Activated gamma-delta T cell treated with anti-CD3 and anti-CD28 coated beads, Interleukin-2, amount 50 U/mL, for 16 hours (primary cell): Measurements from ENCODE around the gene KRTAP12-1.

Experiments
- DNase-seq: peaks from one replicate; pipeline ENCODE4 v3.0.0-alpha.2; 2020; ENCODE audit warnings: low read depth

The KRTAP12-1 gene

GRCh38 chr21:44711327-44712202, 29.6 kb upstream of the KRTAP12-1 start, which contains the start of gene TSPEAR:
TSPEAR (minus strand) TSS chr21:44711572; CDS start chr21:44711514, 58 bp downstream.
- no peak for DNase-seq

- no peak for DNase-seq
These were observed 28.9 kb upstream of the KRTAP12-1 start for GRCh38 chr21:44710756-44711326.

GRCh38 chr21:44710294-44710665, 28.3 kb upstream of the KRTAP12-1 start:
- DNase-seq: no peak

GRCh38 chr21:44709426-44710293, 27.7 kb upstream of the KRTAP12-1 start:
- no peak for DNase-seq

- DNase-seq: no peak
These were observed 27.0 kb upstream of the KRTAP12-1 start for GRCh38 chr21:44708866-44709425.

GRCh38 chr21:44708213-44708865, 26.4 kb upstream of the KRTAP12-1 start:
- no peak for DNase-seq

GRCh38 chr21:44706706-44707581, 25.0 kb upstream of the KRTAP12-1 start:
- DNase-seq: no peak

- DNase-seq: no peak
These were observed 24.2 kb upstream of the KRTAP12-1 start for GRCh38 chr21:44706026-44706705.

- DNase-seq: no peak
These were observed 22.7 kb upstream of the KRTAP12-1 start for GRCh38 chr21:44704636-44705001.

- no peak for DNase-seq
These were observed 22.0 kb upstream of the KRTAP12-1 start for GRCh38 chr21:44703731-44704635.

- no peak for DNase-seq
These were observed 21.2 kb upstream of the KRTAP12-1 start for GRCh38 chr21:44702973-44703730.

- no peak for DNase-seq
These were observed 20.4 kb upstream of the KRTAP12-1 start for GRCh38 chr21:44702111-44702972.

- DNase-seq: no peak
These were observed 19.6 kb upstream of the KRTAP12-1 start for GRCh38 chr21:44701541-44701940.

GRCh38 chr21:44701023-44701400, 19.0 kb upstream of the KRTAP12-1 start:
- no peak for DNase-seq

GRCh38 chr21:44700101-44701022, 18.4 kb upstream of the KRTAP12-1 start:
- DNase-seq: no peak

- no peak for DNase-seq
These were observed 17.6 kb upstream of the KRTAP12-1 start for GRCh38 chr21:44699502-44700001.
